GM19324 (cell line): ENCODE results near the gene AMIGO3.

Experiments
- ATAC-seq: cut with Tn5 transposase; IDR thresholded peaks from one replicate; pipeline ENCODE4 v1.9.1; 2021; ENCODE audit warnings: mild to moderate bottlenecking, moderate library complexity; ENCODE audit not compliant: unreplicated experiment, low FRiP score

Gene AMIGO3

DNA sequence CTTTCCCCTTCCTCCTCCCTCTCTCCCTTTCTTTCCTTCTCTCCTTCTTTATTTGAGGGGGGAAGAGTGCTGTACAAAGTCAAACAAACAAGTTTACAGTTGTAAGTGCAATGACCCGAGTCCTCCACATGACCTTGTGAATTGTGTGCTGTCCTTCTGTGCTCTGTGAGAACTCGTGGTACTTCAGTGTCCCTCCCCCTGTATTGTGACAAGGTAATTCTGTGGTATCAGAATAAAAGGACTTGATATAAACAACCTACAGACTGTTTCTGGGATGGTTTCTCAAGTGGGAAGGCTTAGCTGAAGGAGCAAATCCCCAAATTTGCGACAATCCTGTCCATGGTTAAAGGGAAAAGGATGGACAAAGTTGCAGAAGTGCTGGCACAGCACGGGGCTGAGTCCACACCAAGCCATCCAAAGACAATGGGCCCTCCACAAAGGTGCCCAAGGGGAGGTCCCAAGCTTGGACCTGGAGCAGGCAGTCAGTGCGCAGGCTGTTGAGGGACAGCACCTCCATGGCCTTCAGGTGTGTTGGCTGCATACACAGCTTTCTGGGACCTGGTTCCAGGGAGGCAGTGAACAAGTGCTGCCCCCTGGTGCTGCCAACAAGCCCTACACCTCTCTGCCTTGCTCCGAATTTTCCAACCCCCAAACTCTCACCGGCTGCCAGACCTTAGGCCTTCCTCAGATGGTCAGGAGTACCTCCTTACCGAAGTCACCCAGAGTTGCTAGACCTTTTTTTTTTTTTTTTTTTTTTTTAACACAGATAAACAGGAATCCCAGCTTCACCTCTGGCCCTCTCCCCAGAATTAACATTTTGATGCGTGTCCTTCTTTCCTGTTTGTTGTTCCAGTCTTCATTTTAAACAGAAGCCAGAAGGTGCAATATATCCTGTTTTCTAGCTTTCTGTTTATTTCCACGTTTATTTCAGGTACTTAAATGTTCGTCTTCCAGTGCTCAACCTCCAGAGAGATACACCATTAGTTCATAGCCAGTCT is 47.9 kb downstream of the AMIGO3 start:
- no peak for ATAC-seq

DNA sequence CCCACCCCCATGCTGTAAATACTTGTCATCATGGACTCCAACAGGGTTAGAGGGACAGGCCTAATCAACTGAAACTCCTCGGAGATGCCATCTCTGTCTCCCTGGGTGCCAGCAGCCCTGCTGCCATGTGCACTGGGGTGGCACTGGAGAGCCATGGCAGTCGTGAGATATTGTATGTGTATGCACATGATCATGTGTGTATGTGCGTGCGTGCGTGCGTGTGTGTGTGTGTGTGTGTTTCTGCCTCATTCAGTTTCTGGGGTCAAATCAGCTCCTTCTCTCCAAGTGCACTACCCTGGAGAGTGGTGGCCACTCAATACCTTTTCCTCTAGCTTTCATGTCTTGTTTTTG is 48.6 kb downstream of the AMIGO3 start:
- no peak for ATAC-seq

DNA sequence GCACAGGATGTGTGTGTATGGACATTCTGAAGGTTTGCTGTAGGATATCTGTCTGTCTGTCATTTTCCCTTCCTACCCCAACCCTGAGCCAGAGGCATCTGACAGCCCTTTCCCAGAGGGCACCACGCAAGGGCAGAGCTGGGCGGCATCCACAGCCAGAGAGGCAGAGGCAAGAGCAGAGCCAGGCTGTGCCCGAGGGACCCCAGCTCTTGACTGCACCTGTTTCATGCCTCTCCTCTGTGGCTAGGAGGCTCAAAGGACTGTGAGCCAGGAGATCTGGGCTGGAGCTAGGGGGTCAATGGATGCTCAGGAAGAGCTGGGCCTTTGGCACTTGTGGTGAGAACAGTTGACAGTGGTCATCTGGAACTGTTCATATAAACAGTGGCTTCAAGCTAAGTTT is 50.1 kb downstream of the AMIGO3 start:
- no peak for ATAC-seq

DNA sequence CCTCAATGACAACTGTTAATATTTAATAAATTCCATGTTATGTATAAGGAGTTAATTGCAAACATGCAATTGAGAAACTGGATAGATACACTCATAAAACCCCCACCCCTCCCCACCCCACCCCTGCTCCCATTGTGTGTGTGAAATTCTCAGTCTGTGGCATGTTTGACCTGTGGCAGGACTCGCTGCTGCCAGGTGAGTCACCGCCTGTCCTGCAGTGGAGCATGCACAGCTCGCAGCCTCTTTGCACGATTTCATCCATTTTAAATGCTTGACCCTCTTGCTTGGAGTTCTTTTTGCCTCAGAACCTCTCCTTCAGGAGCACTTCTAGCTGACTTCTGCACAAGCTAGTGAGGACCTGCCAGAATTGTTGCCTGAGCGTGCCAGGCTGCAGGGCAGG is 50.6 kb downstream of the AMIGO3 start:
- ATAC-seq = no peak

DNA sequence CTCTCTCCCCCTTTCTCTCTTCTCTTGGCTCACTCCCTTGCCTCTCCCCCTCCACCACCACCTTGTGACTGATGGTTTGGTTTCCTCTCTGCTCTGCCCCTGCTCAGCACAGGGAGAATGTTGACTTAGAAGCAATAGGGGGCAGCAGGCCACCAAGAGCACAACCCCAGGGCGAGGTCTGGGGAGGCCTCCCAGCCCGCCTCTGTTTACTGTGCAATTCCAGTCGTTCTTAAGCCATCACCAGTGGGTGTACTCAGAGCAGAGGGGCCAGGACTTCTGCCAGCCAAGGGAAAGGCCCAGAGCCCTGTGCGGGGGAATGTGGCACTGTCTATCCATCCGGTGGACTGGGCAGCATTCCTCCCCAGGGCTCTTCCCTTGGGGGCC is 51.1 kb downstream of the AMIGO3 start:
- no peak for ATAC-seq

DNA sequence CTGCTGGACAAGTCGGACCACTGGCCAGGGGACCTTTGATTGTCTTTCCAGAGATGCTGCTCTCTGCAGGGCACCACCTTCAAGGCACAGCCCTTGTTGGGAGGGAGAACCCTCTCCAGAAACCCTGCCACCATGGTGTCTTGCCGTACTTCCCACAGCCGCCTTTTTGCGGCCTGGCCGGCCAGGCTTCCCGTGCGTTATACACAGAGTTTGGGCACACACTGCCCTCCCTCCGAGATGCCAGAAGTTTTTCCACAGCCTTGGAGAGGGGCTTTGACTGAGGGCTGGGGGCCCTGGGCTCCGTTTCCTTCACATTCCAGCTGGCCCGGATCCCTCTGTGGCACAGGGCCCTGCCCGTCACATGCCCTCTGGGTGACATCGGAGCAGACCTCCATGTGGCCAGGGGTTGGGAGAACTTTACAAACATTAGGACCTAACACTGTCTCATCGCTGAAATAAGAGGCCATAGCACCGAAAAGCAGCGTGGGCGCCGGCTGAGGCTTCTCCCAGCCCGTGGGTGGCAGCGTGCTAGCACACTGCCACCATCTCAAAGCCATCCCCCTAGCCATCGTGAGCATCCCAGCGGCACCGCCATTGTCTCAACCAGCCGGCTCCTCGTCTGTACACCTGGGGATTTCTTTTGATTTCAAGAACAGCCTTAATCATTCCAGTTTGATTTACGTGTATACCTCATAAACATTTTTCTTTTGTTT is 51.6 kb downstream of the AMIGO3 start:
- ATAC-seq = no peak
